Mucosa of gallbladder (tissue), 1 donor: ENCODE measurements around the gene HEBP1. TPM values are rescaled to one million over a fixed set of nuclear protein-coding genes. Genes with fewer than 3 reads are reported as not detected.

Source experiments
- DNase-seq: peaks from one replicate; pipeline ENCODE4 v3.0.0-alpha.2; 2020; ENCODE audit warnings: low spot score
- total RNA-seq: library from RNA; stranded (reverse); gene quantifications from one replicate; pipeline ENCODE4 v1.2.1, GENCODE V29; 2021
- donor health status: DM: no; HTN: no; CAD: no.

The HEBP1 gene
- total RNA-seq, 1 donor from 2014 or later: 90.2 TPM

- DNase-seq: no peak
Measured at GRCh38 chr12:12951504-12951903, 48.6 kb downstream of the HEBP1 start.

GRCh38 chr12:12947902-12948301, 52.2 kb downstream of the HEBP1 start:
- no peak for DNase-seq

GRCh38 chr12:12946686-12947355, 53.2 kb downstream of the HEBP1 start:
- DNase-seq: no peak

GRCh38 chr12:12945591-12945990, 54.5 kb downstream of the HEBP1 start:
- no peak for DNase-seq

GRCh38 chr12:12943586-12944260, 56.3 kb downstream of the HEBP1 start:
- no peak for DNase-seq

GRCh38 chr12:12941450-12942350, 58.4 kb downstream of the HEBP1 start:
- DNase-seq: no peak

GRCh38 chr12:12939888-12940287, 60.2 kb downstream of the HEBP1 start:
- DNase-seq: no peak

GRCh38 chr12:12938541-12938940, 61.5 kb downstream of the HEBP1 start:
- no peak for DNase-seq

- no peak for DNase-seq
Measured at GRCh38 chr12:12936983-12937491, 63.0 kb downstream of the HEBP1 start.

- DNase-seq: no peak
Measured at GRCh38 chr12:12934556-12934955, 65.5 kb downstream of the HEBP1 start.

GRCh38 chr12:12933742-12934141, 66.3 kb downstream of the HEBP1 start:
- DNase-seq: no peak

GRCh38 chr12:12930633-12931219, 69.3 kb downstream of the HEBP1 start:
- no peak for DNase-seq

GRCh38 chr12:12929696-12930095, 70.4 kb downstream of the HEBP1 start:
- no peak for DNase-seq

GRCh38 chr12:12927211-12928079, 72.6 kb downstream of the HEBP1 start:
- peak; percentile 90 for DNase-seq

GRCh38 chr12:12926571-12927071, 73.4 kb downstream of the HEBP1 start:
- no peak for DNase-seq

GRCh38 chr12:12925388-12925787, 74.7 kb downstream of the HEBP1 start:
- DNase-seq: no peak
